Dermis microvascular lymphatic vessel endothelial cell (primary cell): ENCODE results near the gene ABCC8. TPM values are rescaled to one million over a fixed set of nuclear protein-coding genes. Genes with fewer than 3 reads are reported as not detected.
A peak's percentile ranks its signal among the peaks of the same experiment; 100 is the strongest.
"Not testable (repeated sequence)": the region's sequence is repeated elsewhere in the genome, so short reads cannot be mapped to it uniquely, and the experiment has no call there.

Experiments
- DNase-seq, 2 donors: peaks; one replicate each; pipeline versions ENCODE4 v3.0.0 to v3.0.0-alpha.2; 2010; ENCODE audit warnings: low read depth in 2 of 2
- total RNA-seq: library from RNA; depleted of rRNA; stranded (reverse); fragments of >200 nt; gene quantifications from 2 replicates; pipeline ENCODE4 v1.2.1, GENCODE V29; 2014

Gene ABCC8
- total RNA-seq, 1 donor from 2014 or later, result not detected

DNA sequence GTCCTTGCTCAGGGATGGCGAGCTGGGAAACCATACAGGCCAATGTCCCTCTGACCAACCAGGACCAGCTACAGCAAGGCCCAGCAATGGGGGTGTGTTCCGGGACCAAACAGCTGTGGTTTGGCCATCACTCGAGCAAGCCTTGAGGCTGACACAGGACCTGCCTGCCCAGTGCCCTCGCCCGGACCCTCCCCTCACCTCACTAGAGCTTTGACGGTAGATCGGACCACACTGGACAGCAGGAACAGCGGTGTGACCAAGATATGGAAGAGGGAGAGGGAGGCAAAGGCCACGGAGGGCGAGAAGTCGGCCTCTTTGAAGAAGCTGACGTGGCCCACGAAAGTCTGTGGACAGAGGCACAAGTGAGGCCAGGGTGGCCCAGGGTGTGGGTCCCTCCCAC is 46.0 kb downstream of the ABCC8 start:
- DNase-seq, result no peak

DNA sequence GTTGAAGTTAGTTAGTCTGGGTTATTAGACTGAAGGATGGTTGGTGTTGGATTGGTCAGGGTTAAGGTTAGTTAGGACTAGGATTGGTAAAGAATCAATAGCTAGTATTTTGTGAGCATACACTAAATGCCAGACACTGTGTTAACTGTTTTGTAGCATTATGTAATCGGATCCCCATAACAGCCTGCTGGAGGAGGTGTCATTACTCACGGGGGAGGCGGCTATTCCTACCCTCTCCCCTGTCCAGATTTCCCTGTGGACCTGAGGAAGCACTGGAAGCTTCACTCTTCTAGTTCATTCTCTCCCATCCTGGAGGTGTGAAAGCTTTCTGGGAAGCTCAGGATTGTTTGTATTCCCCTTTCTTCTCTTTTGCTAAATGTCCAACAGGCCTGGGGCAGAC is 47.7 kb downstream of the ABCC8 start:
- no peak for DNase-seq

DNA sequence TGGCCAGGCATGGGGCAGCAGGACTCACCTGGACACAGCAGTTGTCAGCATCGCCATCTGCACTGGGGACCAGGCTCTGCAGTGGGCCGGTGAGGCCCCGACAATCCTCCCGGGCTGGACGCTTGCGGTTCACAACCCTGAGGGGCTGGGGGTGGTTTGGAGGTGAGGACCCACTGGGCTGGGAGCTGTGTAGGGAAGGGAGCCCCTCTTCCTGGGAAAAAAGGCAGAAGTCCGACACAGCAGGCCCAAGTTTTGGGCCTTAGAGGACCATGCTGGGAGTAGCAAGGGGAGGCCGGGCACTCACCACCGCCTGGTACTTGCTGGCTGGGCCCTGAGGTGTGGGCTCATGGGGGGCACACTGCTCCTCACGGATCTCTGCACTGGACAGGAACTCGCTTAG is 48.4 kb downstream of the ABCC8 start:
- DNase-seq, result no peak

DNA sequence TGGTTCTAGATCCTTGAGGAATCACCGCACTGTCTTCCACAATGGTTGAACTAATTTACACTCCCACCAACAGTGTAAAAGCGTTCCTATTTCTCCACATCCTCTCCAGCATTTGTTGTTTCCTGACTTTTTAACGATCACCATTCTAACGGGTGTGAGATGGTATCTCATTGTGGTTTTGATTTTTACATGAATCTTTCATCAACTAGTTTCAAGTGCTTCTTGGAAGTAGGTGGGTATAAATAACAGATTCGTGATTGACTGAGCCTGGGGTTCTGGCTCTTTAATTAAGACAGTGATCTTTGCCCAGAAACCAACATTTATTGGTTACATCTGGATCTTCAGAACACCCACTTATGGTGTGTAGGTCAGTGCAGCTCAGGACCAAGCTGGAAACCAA is 50.4 kb downstream of the ABCC8 start:
- DNase-seq, result not testable (repeated sequence)

DNA sequence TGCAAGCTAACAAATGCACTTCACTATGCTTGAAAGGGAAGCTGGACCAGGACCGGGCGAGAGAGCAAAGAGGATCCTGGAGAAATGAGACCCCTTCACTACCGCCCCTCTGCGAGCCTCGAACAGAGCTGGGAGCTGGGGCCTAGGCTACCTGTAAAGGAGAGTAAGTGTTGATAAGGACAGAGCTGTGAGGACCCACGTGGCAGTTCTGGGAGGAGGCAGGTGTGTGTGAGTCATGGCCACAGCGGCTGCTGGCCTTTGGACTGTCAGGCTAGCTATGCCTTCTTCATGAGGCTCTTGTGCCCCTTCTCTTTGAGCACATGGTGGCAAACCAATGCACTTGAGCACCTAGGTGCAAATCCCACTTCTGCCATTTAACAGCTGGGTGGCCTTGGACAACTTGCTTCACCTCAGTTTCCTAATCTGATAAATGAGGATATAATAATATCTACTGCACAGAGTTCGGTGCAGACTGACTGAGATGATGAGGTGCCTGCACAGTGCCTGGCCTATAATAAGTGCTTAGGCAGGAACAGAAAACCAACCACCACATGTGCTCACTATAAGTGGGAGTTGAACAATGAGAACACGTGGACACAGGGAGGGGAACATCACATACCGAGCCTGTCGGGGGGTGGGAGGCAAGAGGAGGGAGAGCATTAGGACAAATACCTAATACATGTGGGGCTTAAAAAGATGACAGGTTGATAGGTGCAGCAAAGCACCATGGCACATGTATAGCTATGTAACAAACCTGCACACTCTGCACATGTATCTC is 52.9 kb downstream of the ABCC8 start:
- DNase-seq, result no peak

DNA sequence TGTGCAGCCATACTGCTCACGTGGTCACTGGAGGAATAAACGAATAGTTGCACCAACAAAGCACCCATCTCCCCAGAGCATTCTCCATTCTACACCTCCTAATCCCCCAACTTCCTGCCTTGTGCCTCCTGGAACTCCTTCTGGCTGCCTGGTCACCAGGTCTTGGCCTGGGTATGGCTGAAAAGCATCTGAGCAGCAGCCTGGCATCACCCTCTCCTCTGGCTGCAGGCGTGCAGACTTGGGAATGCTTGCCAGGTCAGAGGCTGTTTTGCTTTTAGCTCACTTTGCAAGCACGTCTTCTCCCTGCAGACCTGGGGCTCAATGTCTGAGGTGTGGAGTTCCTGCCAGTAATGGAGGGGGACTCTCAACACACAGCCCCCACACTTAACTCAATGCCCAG is 54.9 kb downstream of the ABCC8 start:
- no peak for DNase-seq

DNA sequence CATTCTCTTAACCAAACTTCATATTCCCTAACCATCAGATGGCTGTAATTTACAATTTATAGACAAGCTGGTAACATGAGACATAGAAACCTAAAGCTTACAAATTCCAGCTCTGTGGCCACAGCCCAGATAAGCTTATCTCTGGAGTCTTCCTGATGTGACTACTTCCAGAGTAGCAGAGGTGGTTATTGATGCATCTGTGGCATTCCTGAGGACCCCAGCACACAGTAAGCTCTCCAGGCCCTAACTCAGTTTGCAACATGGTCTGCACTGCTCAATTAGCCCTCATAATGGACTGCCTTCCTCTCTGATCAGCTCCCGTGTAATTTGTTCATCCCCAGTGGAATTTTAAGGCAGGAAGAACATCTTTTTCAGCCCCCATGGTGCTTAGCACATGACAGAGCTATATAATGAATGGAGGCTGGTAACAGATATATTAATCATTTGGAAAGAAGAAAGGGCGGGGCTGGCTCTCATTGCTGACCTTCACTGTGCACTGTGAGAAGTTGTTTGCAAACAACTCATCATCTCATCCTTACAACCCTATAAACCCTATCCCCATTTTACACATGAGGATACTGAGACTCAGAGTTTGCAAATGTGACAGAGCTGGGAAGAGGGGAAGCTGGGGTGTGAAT is 58.1 kb downstream of the ABCC8 start:
- DNase-seq, result no peak

DNA sequence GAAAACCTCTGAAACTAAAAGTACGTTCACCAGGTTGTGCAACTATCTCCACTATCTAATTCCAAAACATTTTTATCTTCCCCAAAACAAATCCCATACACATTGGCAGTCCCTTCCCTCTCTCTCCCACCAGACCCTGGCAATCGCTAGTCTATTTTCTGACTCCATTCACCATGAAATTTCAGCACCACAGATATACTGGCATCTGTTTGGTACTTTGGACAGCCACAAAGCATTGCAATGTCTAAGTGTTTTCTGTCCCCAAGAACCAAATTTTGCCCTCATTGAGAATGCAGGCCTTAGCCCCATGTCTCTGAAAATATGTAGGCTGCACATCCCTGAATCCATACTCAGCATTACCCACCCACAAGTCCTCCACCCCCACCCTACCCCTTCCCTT is 60.2 kb downstream of the ABCC8 start:
- no peak for DNase-seq

DNA sequence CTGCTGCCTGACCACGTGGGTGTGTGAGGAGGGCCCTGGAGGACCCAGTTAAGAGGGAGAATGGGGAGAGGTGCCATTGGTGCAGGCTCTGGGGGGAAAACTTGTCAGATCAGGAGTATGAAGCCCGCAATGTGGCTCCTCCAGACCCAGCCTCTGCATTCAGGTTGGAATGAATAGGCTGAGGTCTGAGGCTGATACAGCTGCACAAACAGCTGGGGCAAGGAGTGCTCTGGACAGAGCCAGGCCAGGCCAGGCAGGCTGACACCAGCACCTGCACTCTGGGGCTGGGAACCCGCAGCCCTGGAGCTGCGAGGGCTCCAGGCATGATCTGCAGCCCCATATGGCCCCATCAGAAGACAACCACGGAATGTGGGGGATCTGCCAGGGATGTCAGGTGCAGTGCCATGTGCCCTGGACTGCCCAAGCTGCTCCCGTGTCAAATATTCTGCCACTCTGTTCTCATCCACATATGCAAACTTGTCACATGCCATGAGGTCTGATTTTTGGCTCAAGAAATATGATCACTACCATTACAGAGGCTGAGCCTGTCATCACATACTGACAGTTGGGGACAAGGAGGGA is 61.0 kb downstream of the ABCC8 start:
- DNase-seq, result no peak

DNA sequence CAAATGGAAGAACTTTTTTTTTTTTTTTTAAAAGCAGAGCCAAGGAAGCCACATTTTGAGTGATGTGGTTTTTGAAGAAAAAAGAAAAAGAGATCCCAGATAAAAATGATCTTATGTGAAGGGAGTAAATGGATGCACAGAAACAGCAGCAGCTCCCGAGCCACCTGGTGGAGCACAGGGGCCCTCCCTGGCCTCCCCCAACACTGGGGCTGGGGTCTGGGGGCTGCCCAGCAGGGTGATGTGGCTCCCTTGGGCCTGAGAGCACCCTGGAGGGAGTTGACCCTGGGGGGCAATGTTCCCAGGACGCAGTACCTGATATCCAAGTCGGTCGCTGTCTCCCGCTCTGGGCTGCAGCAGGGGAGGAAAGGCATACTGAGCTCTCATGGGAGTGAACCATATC is 61.7 kb downstream of the ABCC8 start:
- DNase-seq, result no peak

DNA sequence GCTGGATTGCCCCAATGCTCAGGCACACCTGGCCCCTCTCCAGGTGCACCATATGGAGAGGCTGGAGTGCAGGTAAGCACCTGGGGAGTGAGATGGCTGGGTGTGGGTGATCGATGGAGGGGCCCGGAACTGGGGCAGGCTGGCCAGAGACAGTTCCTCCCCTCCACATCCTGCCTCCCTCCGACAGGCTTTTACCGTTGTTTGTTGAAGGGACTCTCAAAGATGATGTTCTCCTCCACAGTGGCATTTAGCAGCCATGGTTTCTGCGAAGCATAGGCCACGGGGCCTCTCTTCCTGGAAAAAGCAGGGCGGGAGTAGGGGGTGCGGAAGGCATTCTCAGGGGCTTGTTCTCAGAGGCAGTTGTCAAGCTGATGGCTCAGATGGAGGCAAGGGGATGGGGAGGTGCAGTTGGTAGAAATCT is 62.3 kb downstream of the ABCC8 start:
- no peak for DNase-seq

DNA sequence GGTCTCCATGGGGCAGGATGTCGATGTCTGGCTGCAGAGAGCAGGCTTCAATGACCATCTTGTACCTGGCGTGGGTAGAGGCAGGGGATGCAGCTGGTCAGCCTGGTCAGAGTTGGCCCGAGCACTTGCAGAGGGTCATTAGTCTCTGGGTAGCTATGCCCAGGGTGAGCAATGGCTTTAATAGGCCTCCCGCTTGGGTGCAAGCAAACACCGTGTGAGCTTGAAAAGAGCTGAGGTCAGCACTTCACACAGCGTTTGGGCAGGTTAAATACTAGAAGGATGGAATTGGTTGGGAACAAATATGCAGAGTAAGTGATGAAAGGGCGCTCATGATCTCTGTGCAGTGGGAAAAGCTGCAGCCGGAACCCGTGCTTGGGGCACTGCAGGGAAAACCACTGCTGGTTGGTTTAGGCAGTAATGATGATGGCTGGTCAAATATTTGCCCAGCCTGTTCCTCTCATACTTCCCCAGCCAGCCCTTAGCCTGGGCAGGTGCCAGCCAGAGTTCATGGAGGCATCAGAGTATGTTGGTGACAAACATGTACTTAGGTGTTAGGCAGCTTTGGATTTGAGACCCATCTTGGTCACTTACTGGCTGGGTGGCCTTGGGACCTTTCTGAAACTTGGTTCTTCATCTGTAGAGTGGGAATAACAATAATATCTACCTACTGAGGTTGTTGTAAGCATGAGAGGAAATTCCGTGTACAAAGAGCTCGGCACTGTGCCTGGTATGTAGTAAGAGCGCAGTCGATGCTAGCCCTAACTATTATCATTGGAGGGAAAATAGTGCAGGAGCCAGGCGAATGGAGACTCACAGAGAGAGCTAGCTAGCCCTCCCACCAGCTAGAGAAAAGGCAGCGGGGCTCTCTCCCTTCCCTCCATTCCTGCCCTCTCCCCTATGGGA is 63.0 kb downstream of the ABCC8 start:
- DNase-seq, result no peak

DNA sequence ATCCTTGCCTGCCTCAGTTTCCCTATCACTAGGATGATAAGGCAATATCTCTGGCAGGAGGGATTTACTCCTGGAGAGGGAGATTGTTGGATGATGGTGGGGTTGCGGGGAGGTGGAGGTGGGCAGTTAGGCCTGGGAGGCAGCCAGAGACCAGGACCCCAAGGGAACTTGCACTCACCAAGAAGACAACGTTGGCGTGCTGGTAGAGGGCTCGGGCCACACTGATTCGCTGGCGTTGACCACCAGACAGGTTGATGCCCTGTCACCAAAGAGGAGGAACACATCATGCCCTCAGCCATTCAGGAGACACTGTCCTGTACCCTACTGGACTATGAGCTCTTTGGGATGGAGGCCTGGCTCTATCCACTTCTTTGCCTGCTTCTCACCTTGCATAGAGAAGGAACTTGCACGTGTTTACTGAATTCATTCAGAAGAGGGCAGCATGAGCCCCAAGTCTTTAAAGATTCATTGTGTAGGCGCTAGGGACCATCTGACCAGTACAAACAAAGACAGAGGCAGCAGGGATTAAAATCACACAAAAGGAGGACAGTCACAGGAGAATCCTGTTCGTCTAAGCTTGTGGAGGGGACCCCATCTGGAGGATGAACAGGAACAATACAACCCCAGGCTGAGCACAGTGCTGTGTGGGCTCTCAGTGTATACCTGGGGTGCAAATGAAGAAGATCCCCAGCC is 64.0 kb downstream of the ABCC8 start:
- no peak for DNase-seq

DNA sequence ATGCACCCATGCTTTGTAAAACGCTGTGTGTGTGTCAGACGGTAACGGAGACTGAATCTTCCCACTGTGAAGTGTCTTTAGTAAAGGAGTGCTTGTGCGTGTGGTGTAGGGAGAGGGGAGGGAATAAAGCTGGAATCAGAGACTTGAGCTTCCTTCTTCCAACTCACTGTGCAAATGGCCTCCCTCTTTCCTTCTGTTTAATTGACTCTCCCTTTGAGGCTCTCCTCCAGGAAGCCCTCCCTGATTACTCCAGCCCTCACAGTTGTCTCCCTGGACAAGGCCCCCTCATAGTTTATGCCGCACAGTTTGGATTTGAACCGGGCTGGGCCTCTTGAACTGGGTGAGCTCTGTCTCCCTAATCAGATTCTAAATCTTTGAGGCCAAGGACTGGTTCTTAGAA is 65.2 kb downstream of the ABCC8 start:
- DNase-seq, result no peak

DNA sequence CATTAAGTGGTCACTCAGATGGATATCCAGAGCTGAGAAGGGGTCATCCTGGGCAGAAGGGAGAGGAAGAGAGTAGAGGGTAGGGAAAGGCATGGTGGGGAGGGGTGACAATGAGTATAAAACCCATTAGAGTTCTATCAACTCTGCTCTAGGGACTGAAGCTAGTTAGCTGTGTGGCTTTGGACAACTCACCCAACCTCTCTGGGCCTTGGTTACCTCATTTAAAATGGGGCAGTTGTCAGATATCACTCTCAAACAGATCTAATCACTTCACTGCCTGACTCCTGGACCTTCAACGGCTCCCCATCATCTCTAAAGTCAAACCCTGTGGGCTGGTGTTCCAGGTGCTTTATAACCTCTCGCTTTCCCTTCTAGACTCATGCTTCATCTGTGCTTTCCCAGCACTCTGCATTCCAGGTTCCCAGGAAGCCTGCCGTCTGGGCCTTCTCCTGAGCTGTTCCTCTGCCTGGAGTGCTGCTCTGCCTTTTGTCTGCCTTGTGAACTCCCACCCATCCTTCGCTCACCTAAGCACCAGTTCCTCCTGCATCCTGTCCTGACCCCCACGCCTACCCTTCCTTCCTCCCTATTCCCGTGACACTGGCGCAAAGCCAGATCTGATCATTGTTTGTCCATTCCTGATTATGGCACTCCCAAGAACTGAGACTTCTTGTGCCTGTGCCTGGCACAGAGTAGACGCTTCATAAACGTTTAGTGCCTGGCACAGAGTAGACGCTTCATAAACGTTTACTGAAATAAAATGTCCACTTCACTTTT is 65.9 kb downstream of the ABCC8 start:
- DNase-seq, result peak; percentile 16 to 37

DNA sequence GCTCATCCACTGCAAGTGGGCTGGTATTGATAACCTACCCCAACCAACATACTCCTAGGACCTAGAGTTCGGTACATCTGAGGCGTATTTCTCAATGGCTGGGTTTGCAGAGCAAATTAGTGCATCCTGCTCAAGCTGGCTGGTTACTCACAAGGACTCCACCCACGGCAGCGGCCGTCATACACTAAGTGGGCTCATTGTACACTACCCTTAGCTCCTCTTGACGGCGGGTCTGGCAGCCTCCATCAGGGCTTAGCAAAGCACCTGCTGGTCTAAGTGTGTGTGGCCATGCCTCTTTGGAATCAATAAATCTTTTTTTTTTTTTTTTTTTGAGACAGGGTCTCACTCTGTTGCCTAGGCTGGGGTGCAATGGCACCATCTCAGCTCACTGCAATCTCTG is 68.0 kb downstream of the ABCC8 start:
- DNase-seq, result no peak

DNA sequence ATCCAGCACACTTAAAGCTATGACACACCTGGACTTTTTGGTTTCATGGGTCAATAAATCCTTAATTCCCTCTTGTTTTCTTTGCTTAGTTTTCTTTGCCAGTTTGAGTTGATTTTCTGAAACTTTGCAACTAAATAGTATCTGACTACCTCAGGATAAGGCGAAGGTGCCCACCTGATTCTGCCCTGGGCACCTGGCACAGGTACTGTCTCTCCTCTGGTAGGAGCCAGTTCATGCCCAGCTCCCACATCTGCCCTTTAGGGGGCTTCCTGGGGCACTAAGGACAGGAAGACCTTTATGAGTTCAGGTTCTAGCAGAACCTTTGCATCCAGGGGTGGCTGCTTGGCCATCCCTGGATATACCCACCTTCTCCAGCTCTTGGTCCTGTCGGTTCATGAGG is 68.6 kb downstream of the ABCC8 start:
- no peak for DNase-seq

DNA sequence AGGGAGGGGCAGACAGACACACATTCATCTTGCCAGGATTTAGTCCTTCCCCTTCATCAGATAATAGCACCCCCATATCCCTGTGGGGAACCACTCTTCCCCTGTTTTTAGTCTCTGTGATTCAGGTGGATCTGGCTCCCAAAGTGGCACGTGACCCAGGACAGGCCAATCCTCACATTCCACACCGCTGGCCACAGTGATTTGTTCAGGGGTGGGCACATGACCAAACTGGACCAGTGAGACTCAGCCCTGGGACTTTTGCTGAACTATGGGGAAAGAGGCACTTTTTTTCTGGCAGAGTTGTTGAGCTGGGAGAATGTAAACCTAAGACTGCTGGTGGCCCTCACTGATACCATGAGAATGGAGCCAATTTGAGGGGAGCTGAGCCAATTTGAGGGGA is 69.1 kb downstream of the ABCC8 start:
- DNase-seq, result no peak

DNA sequence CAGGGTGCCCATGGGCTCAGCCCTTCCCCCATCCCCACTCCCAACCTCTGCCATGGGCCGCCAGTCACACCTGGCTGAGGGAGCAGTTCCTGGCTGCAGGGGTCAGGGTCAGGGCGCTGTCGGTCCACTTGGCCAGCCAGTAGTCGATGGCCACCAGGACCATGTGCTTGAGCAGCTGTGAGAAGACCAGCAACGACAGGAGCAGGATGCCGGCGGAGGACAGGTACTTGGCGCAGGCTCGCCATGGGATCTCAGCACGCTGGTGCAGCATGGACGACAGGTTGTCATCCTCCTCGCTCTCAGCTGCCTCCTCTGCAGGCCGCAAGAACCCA is 69.9 kb downstream of the ABCC8 start:
- DNase-seq, result no peak

DNA sequence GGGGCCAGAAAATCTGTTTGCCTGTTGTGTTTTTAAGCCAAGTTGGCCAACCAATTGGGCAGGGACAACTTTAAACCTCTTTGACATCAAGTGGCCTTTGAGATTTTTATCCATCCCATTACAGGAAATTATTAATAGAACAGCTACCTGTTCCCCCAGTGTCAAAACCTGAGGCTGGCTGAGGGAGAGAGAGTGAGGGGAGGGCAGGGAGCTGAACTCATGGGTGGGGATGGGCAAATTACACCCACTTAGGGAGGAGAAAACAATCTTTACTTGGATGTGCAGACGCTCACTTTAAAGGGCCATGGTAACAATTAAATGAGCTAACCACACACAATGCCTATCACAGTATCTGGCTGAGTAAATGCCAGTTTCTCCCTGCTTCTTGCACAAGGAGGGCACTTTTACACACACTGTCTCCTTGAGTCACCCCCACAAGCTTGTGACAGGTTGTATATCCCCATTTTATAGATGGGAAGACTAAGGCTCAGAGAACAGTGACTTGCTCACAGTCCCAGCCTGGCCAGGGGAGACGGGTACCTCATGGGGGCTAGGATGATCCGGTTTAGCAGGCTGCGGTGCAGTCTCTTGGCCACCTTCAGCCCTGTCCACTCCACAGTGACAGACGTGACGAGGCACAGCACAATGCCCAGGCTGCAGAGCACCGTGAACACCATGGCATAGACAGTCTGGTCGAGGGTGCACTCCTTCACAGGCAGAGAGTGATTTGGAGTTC is 70.4 kb downstream of the ABCC8 start:
- no peak for DNase-seq
